Measurements from ENCODE around the gene AKR1D1.

- TF ChIP-seq CTCF (IDR thresholded peaks at IDR 0.05) (no peak), EP300 (IDR thresholded peaks at IDR 0.05) (no peak), POLR2AphosphoS5 (IDR thresholded peaks at IDR 0.05) (no peak), POLR2A (IDR thresholded peaks at IDR 0.05) (no peak)
Observed at GRCh38 chr7:138099813-138100212, 23.6 kb downstream of the AKR1D1 start.
